ENCODE measurements around the gene CPSF7.
A peak's percentile ranks its signal among the peaks of the same experiment; 100 is the strongest.
"Not testable (repeated sequence)": the region's sequence is repeated elsewhere in the genome, so short reads cannot be mapped to it uniquely, and the experiment has no call there.

CPSF7 gene

GRCh38 chr11:61437496-61437895, 7.7 kb upstream of the CPSF7 start:
- no peak for DNase-seq (ENCODE audit: low spot score)

- DNase-seq (ENCODE audit: low spot score) = not testable (repeated sequence)
These were observed 1.1 kb upstream of the CPSF7 start for GRCh38 chr11:61430839-61431238.

GRCh38 chr11:61429346-61429690, 457 bp downstream of the CPSF7 start:
- peak; percentile 44 for DNase-seq (ENCODE audit: low spot score)

GRCh38 chr11:61425367-61426131, 4.2 kb downstream of the CPSF7 start:
- DNase-seq (ENCODE audit: low spot score) = no peak

DNA sequence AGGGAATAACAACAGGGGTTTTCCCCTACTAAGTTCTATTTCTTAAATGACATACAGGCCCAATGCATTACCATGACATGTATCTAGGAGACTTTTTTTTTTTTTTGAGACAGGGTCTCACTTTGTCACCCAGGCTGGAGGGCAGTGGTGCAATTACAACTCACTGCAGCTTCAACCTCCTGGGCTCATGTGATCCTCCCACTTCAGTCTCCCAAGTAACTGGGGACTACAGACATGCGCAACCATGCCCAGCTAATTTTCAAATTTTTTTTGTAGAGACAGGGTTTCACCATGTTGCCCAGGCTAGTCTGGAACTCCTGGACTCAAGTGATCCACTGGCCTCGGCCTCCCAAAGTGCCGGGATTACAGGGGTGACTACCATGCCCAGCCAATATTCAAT, 7.5 kb downstream of the CPSF7 start:
- DNase-seq (ENCODE audit: low spot score) = no peak

DNA sequence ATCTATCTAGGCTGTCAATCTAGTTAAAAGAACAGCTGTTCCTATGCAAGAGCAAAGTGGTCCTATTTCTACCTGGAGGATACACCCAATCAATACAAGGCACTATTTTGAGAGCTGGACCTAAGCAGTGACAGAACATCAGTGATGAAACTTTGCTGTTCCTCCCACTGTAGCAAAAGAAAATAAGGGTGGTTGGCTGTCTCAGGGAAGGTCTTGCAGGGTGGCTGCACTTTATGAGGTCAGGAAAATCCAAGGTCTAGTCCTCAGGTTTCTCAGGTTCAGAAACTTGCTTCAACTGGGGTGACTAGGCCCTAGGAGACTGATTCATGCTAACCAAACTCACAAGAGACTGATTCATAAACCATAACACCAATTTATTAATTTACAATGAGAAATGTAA, 11.6 kb downstream of the CPSF7 start:
- DNase-seq (ENCODE audit: low spot score) = no peak

DNA sequence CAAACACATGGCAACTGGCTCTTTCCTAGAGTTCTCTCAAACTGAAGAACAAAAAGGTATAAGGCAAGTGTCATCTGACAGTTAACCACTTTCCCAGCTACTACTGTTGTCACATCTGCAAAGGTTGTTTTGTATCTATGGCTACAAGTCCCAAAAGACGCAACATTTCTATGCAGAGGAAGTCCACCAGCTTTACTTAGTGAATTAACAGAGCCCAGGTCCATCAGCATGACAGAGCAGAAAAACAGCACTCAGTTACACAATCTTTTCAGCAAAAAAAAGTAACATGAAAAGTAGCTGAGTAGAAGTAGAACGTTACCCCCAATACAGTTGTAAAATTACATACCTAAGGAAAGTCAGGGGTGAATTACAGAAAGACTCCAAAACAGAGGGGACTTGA, 12.1 kb downstream of the CPSF7 start:
- DNase-seq (ENCODE audit: low spot score) = peak; percentile 15

DNA sequence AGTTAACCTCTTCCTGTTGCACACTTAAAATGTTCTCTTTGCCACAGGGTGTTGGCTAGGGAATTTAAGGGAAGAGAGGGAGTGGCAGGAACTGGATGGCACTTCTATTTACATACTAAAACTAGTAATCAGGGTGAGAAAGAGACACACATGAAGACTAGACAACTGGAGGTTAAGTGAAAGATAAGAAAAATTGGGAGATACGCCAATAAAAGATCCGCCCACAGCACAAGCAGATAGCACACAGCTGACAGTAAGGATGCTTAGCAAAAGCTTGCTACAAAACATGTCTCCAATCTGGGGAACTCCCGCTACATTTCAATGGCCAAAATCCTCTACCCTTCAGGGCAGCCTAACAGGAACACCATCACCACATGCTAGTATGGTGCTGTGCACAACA, 12.8 kb downstream of the CPSF7 start:
- peak; percentile 66 for DNase-seq (ENCODE audit: low spot score)

- DNase-seq (ENCODE audit: low spot score) = no peak
These were observed 14.4 kb downstream of the CPSF7 start for GRCh38 chr11:61415381-61415780.

- no peak for DNase-seq (ENCODE audit: low spot score)
These were observed 15.2 kb downstream of the CPSF7 start for GRCh38 chr11:61414547-61414946.

- no peak for DNase-seq (ENCODE audit: low spot score)
These were observed 16.3 kb downstream of the CPSF7 start for GRCh38 chr11:61413496-61413895.

- DNase-seq (ENCODE audit: low spot score) = no peak
These were observed 18.2 kb downstream of the CPSF7 start for GRCh38 chr11:61411589-61411988.

- no peak for DNase-seq (ENCODE audit: low spot score)
These were observed 22.6 kb downstream of the CPSF7 start for GRCh38 chr11:61406991-61407728.

GRCh38 chr11:61406067-61406466, 23.7 kb downstream of the CPSF7 start:
- DNase-seq (ENCODE audit: low spot score) = no peak

DNA sequence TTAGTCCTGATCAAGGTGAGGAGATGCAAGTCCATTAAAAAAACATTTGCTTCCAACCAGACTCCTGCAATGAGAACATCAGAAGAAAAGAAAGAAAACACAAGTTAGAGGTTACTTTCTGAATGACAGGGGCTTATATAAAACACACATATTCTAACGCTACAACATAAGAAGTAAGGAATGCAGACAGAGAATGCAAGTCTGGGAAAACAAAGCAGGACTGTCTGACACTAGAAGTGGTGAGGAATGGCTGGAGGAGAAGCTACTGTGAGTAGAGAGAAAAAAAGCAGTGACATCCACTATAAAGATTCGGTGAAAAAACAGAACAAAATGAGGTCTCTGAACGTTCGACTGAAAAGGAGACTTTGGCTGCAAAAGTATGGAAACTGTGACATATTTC, 25.1 kb downstream of the CPSF7 start:
- DNase-seq (ENCODE audit: low spot score) = no peak

- DNase-seq (ENCODE audit: low spot score) = no peak
These were observed 25.7 kb downstream of the CPSF7 start for GRCh38 chr11:61404103-61404502.

GRCh38 chr11:61403658-61404057, 26.1 kb downstream of the CPSF7 start:
- DNase-seq (ENCODE audit: low spot score) = no peak

GRCh38 chr11:61401573-61401972, 28.2 kb downstream of the CPSF7 start:
- no peak for DNase-seq (ENCODE audit: low spot score)

- DNase-seq (ENCODE audit: low spot score) = no peak
These were observed 28.6 kb downstream of the CPSF7 start for GRCh38 chr11:61401173-61401572.

DNA sequence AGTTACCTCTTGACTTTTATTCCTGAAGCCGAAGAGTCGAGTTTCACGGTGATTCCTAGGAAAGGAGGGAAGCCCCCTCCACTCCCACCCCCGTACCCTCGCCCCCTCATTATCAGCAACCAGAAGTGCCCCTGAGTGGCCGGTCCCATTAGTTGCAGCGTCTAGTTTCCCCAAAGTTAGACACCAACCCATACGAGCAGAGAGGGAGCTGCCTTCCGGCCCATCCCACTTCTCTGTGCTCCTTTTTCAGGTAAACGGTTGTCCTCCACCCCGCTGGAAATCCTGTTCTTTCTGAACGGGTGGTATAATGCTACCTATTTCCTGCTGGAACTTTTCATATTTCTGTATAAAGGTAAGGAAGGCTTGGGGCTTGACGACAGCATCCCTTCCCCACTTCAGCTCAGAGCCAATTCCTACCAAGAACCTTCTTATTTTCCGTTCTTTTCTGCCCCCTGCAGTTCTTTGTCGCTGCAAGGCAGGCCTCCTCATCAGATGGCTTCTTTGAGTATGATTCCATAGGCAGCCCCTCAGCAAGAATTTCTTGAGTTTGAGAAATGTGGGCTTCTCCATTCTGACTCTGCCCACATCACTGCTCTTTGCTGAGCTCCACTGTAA, 36.7 kb downstream of the CPSF7 start:
- DNase-seq (ENCODE audit: low spot score) = peak; percentile 22

- no peak for DNase-seq (ENCODE audit: low spot score)
These were observed 39.6 kb downstream of the CPSF7 start for GRCh38 chr11:61390161-61390560.

DNA sequence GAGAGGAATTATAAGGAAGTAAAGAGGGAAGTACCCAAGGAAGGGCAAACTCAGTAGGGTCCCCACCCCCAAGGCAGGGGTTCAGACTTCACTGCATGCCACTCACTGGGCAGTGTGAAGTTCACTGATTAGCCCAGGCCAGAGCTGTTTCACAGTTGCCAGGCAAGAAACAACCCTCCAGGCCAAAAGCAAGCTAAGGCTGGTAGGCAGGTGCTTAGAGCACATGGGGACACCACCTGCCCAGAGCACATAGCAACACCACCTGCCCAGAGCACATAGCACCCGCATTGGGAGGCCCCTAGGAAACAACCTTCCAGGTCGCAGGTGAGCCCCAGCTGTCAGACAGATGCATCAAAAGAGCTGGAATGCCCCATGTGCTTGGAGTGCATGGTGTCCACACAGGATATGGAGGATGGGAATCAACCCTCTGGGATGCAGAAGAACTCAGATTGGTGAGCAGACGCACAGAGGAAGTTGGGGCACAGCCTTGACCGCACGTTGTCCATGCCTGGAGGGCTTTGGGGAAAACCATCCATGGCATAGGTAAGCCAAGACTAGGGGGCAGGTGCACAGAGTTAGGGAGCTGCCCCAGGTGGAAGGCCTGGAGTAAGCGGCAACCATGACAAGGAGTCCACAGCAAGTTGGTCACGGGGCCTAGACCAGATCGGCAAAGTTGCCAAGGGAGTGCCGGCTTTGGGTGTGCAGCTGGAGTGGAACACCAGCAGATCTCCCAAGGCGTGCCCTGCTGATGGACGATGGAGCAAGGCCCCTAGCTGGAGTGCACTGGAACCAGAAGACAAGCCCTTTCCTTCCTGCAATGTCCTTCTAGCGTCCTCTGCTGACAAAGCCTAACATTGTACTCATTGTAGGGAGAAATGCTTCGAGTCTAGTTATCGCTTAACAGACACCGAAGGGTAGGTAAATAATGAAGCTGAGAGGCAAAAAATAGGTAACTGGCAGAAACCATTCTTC, 45.2 kb downstream of the CPSF7 start:
- peak; percentile 28 for DNase-seq (ENCODE audit: low spot score)

All from hematopoietic multipotent progenitor cell treated with erythropoietin and hydrocortisone succinate and interleukin-3 and kit ligand, for 15 days (in vitro differentiated cells).